HG03521 (cell line): ENCODE results near the gene RABGGTB.
"Not testable (repeated sequence)": the region's sequence is repeated elsewhere in the genome, so short reads cannot be mapped to it uniquely, and the experiment has no call there.

Experiments used
- ATAC-seq: cut with Tn5 transposase; IDR thresholded peaks from one replicate; pipeline ENCODE4 v1.9.1; 2021; ENCODE audit warnings: mild to moderate bottlenecking, moderate library complexity; ENCODE audit not compliant: unreplicated experiment

RABGGTB gene

GRCh38 chr1:75785983-75786853, at the start of gene RABGGTB:
Gene RABGGTB, plus strand, starts transcription at chr1:75786256. Its CDS starts 16 bp downstream, at chr1:75786272.
- peak; percentile 69 for ATAC-seq

DNA sequence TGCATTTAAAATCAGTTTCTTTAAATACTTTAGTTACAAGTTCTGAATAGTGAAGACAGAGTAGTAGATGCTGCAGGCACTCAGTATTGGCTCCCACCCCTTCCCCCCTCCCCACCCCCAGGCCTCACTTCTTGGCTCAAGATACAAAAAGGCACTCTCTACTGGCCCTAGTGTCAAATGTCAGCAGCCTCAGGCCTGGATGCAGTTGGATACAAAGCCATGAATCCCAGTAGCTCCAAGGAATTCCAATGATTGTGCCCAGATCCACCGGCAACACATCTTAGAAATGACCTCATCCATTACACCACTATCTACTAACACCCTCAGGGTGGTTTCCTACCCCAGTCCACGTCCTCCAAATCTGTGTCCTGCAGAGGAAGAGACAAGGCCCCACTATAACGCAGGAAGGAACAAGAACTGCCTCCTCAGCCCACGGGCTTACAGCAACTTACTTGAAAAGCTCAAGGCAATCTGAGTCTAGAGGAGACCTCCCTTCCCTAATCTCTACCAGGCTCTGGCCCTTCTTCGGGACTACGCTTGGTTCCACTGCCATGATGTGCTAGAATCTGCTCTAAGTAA, 43.9 kb upstream of the RABGGTB start:
- no peak for ATAC-seq

GRCh38 chr1:75745276-75745675, 40.8 kb upstream of the RABGGTB start:
- ATAC-seq: peak; percentile 76

DNA sequence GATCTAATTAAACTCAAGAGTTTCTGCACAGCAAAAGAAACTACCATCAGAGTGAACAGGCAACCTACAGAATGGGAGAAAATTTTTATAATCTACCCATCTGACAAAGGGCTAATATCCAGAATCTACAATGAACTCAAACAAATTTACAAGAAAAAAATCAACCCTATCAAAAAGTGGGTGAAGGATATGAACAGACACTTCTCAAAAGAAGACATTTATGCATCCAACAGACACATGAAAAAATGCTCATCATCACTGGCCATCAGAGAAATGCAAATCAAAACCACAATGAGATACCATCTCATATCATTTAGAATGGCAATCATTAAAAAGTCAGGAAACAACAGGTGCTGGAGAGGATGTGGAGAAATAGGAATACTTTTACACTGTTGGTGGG, 28.8 kb upstream of the RABGGTB start:
- ATAC-seq: not testable (repeated sequence)

DNA sequence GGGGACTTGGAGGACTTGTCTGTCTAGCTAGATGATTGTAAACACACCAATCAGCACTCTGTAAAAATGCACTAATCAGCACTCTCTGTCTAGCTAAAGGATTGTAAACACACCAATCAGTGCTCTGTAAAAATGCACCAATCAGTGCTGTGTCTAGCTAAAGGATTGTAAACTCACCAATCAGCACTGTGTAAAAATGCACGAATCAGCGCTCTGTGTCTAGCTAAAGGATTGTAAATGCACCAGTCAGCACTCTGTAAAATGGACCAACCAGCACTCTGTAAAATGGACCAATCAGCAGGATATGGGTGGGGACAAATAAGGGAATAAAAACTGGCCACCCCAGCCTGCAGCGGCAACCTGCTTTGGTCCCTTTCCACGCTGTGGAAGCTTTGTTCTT, 27.5 kb upstream of the RABGGTB start:
- not testable (repeated sequence) for ATAC-seq

- no peak for ATAC-seq
Measured at GRCh38 chr1:75764057-75764655, 21.9 kb upstream of the RABGGTB start.

DNA sequence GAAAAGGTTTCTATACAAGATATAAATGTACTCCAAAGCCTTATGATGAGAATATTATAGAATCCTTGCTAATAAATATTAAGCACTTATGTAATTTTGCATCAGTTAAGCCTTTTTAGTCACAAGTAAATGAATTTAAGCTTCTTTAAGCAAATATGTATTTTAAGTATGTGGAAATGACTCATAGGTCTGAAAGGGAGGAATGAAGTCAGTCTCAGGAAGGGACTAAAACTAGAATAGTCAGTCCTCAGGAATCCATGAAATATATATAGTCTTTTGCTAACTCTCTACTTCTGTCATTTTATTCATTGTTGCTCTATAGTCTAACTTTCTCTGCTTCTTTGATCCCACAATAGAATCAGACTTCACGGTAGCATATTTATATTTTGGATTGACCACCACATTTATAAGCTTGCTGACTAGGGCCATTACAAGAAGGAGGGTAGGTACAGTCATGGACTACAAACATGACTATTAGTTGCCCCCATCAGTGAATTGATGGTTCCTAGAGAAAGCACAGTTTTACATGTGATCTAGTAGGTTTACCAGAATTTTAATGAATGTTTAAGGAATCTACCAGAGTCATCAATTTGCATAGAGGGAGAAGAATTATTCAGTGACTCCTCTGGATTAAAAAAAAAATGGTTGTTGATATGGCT, 20.2 kb upstream of the RABGGTB start:
- ATAC-seq: no peak

DNA sequence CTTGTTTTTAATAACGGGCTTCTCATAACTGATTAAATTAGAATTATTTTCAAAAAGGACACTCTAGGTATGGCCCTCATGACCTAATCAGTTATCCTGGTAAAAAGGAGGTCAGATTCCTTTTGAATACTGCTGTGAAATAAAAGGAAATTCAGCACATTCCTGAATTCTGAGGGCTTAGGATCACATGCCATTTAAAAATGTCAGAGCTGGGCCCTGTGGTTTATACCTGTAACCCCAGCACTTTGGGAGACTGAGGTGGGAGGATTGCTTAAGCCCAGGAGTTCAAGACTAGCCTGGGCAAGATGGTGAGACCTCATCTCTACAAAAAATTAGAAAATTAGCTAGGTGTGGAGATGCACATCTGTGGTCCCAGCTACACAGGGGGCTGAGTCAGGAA, 18.0 kb upstream of the RABGGTB start:
- no peak for ATAC-seq

GRCh38 chr1:75770761-75771160, 15.3 kb upstream of the RABGGTB start:
- no peak for ATAC-seq

- no peak for ATAC-seq
Measured at GRCh38 chr1:75771978-75772377, 14.1 kb upstream of the RABGGTB start.

DNA sequence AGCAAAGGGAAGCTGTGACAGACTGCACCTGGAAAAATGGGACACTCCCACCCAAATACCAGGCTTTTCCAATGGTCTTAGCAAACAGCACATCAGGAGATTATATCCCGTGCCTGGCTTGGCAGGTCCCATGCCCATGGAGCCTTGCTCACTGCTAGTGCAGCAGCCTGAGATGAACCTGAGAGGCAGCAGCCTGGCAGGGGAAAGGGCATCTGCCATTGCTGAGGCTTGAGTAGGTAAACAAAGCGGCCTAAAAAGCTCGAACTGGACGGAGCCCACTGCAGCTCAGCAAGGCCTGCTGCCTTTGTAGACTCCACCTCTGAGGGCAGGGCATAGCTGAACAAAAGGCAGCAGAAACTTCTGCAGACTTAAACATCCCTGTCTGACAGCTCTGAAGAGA, 8.2 kb upstream of the RABGGTB start:
- ATAC-seq: not testable (repeated sequence)

GRCh38 chr1:75778694-75779093, 7.4 kb upstream of the RABGGTB start:
- not testable (repeated sequence) for ATAC-seq

DNA sequence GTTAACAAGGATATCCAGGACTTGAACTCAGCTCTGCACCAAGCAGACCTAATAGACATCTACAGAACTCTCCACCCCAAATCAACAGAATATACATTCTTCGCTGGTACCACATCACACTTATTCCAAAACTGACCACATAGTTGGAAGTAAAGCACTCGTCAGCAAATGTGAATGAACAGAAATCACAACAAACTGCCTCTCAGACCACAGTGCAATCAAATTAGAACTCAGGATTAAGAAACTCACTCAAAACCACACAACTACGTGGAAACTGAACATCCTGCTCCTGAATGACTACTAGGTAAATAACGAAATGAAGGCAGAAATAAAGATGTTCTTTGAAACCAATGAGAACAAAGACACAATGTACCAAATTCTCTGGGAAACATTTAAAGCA, 5.9 kb upstream of the RABGGTB start:
- ATAC-seq: not testable (repeated sequence)

DNA sequence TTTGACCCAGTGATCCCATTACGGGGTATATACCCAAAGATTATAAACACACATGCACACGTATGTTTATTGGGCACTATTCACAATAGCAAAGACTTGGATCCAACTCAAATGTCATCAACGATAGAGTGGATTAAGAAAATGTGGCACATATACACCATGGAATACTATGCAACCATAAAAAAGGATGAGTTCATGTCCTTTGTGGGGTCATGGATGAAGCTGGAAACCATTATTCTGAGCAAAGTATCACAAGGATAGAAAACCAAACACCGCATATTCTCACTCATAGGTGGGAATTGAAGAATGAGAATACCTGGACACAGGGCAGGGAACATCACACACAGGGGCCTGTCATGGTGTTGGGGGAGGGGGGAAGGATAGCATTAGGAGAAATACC, 2.1 kb upstream of the RABGGTB start:
- not testable (repeated sequence) for ATAC-seq

GRCh38 chr1:75785320-75785982, 605 bp upstream of the RABGGTB start:
- ATAC-seq: peak; percentile 2

GRCh38 chr1:75786901-75787493, 941 bp downstream of the RABGGTB start:
- ATAC-seq: no peak

- no peak for ATAC-seq
Measured at GRCh38 chr1:75787524-75787923, 1.5 kb downstream of the RABGGTB start.

DNA sequence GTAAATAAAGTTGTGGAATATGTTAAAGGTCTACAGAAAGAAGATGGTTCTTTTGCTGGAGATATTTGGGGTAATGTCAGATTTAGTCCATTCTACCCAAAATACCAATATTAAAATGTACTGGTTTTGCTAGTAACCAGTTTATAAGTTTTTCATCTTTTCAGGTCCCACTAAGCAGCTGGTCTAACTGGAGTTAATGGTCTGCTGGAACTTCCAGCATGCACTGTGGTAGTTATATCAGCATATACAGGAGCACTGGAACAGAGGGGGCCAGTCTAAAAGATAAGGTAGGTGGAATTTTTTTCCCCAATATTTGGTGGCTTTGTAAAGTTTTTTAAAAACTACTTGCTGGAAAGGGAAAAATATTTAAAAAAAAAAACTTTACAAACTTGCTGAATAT, 3.9 kb downstream of the RABGGTB start:
- no peak for ATAC-seq

GRCh38 chr1:75791022-75791421, 5.0 kb downstream of the RABGGTB start:
- ATAC-seq: no peak

- no peak for ATAC-seq
Measured at GRCh38 chr1:75792091-75792490, 6.0 kb downstream of the RABGGTB start.
